ENCODE results near the gene NCKAP5L.

- TF ChIP-seq POLR2A (IDR thresholded peaks at IDR 0.05; ENCODE audit: low read length) = no peak
- TF ChIP-seq GATA1 (IDR thresholded peaks at IDR 0.05; ENCODE audit: low read depth, low read length) = no peak
Observed at GRCh38 chr12:49804821-49805220, 23.4 kb downstream of the NCKAP5L start.

Measured in erythroblast (primary cell).